Endometrium (tissue), 2 donors: Measurements from ENCODE around the gene USF2.

Experiments used
- FAIRE-seq: peaks from 2 replicates; lab custom pipeline; 2012; peaks lifted over from hg19 to GRCh38; lab: Jason Lieb, UNC
- donor health status: control.
- donor health status: control.

The USF2 gene

GRCh38 chr19:35241417-35241816 is 27.3 kb upstream of the USF2 start:
- FAIRE-seq, result no peak

GRCh38 chr19:35246466-35247092 is 22.2 kb upstream of the USF2 start:
- no peak for FAIRE-seq

- FAIRE-seq, result no peak
These were observed 21.0 kb upstream of the USF2 start for GRCh38 chr19:35247526-35248309.

GRCh38 chr19:35248310-35249145 is 20.2 kb upstream of the USF2 start, which contains the start of gene LSR:
TSS of gene LSR (plus strand) at chr19:35249002. CDS start at chr19:35249023, 21 bp downstream.
- FAIRE-seq, result no peak

GRCh38 chr19:35249146-35249847 is 19.5 kb upstream of the USF2 start:
- FAIRE-seq, result no peak

- FAIRE-seq, result no peak
These were observed 18.7 kb upstream of the USF2 start for GRCh38 chr19:35249848-35250711.

GRCh38 chr19:35251456-35251855 is 17.3 kb upstream of the USF2 start:
- no peak for FAIRE-seq

- FAIRE-seq, result no peak
These were observed 15.2 kb upstream of the USF2 start for GRCh38 chr19:35253316-35254286.

GRCh38 chr19:35254341-35255297 is 14.1 kb upstream of the USF2 start:
- FAIRE-seq, result no peak

GRCh38 chr19:35256566-35256965 is 12.2 kb upstream of the USF2 start:
- no peak for FAIRE-seq

GRCh38 chr19:35257113-35257461 is 11.7 kb upstream of the USF2 start:
- no peak for FAIRE-seq

GRCh38 chr19:35260694-35261304 is 8.0 kb upstream of the USF2 start:
- FAIRE-seq, result no peak

GRCh38 chr19:35261356-35262100 is 7.2 kb upstream of the USF2 start:
- no peak for FAIRE-seq

GRCh38 chr19:35262101-35262761 is 6.5 kb upstream of the USF2 start:
- no peak for FAIRE-seq

GRCh38 chr19:35264268-35265125 is 4.3 kb upstream of the USF2 start:
- no peak for FAIRE-seq
